IPS-15b (cell line): ENCODE results near the gene CLIP1.
"Not testable (repeated sequence)": the region's sequence is repeated elsewhere in the genome, so short reads cannot be mapped to it uniquely, and the experiment has no call there.

Experiments used
- H3K27me3 ChIP-seq: one replicate; pipeline ENCODE4 v1.6.1; 2013; ENCODE audit warnings: low read length; ENCODE audit not compliant: control insufficient read depth, insufficient read depth
- H3K36me3 ChIP-seq: one replicate; pipeline ENCODE4 v1.6.1; 2013; ENCODE audit warnings: low read length; ENCODE audit not compliant: control insufficient read depth, insufficient read depth
- H3K4me1 ChIP-seq: one replicate; pipeline ENCODE4 v1.6.1; 2013; ENCODE audit warnings: mild to moderate bottlenecking, low read length; ENCODE audit not compliant: control insufficient read depth, insufficient read depth
- H3K4me3 ChIP-seq: one replicate; pipeline ENCODE4 v1.5.1; 2013; ENCODE audit warnings: low read depth, low read length
- H3K9ac ChIP-seq: one replicate; pipeline ENCODE4 v1.6.1; 2013; ENCODE audit warnings: low read depth, mild to moderate bottlenecking, low read length
- H3K9me3 ChIP-seq: one replicate; pipeline ENCODE4 v1.6.1; 2013; ENCODE audit warnings: mild to moderate bottlenecking, low read length; ENCODE audit not compliant: control insufficient read depth, insufficient read depth

CLIP1 gene

GRCh38 chr12:122385171-122386016, 37.1 kb downstream of the CLIP1 start:
- H3K9me3 ChIP-seq = no peaks in the 10 kb centered on the region
- no peaks in the 10 kb centered on the region for H3K36me3 ChIP-seq
- no peak overlapping the region for H3K9ac ChIP-seq
- H3K4me3 ChIP-seq = no peak overlapping the region
- peaks cover 5% of the 10 kb centered on the region for H3K4me1 ChIP-seq
- H3K27me3 ChIP-seq = no peaks in the 10 kb centered on the region

GRCh38 chr12:122382919-122383350, 39.5 kb downstream of the CLIP1 start:
- H3K4me1 ChIP-seq = peaks cover 5% of the 10 kb centered on the region
- H3K4me3 ChIP-seq = no peak overlapping the region
- no peak overlapping the region for H3K9ac ChIP-seq
- H3K9me3 ChIP-seq = no peaks in the 10 kb centered on the region
- H3K36me3 ChIP-seq = no peaks in the 10 kb centered on the region
- H3K27me3 ChIP-seq = no peaks in the 10 kb centered on the region

GRCh38 chr12:122381021-122381420, 41.4 kb downstream of the CLIP1 start:
- Histone ChIP-seq H3K36me3 (no peaks in the 10 kb centered on the region), H3K4me1 (peaks cover 5% of the 10 kb centered on the region), H3K9ac (no peak overlapping the region), H3K9me3 (no peaks in the 10 kb centered on the region), H3K27me3 (no peaks in the 10 kb centered on the region), H3K4me3 (no peak overlapping the region)

GRCh38 chr12:122376751-122377150, 45.7 kb downstream of the CLIP1 start:
- not testable (repeated sequence) for H3K4me1 ChIP-seq, H3K27me3 ChIP-seq, H3K36me3 ChIP-seq, H3K9ac ChIP-seq, H3K4me3 ChIP-seq, H3K9me3 ChIP-seq

GRCh38 chr12:122374707-122375106, 47.8 kb downstream of the CLIP1 start:
- no peaks in the 10 kb centered on the region for H3K36me3 ChIP-seq
- no peaks in the 10 kb centered on the region for H3K9me3 ChIP-seq
- H3K4me1 ChIP-seq = no peaks in the 10 kb centered on the region
- H3K27me3 ChIP-seq = no peaks in the 10 kb centered on the region
- no peak overlapping the region for H3K4me3 ChIP-seq
- H3K9ac ChIP-seq = no peak overlapping the region

DNA sequence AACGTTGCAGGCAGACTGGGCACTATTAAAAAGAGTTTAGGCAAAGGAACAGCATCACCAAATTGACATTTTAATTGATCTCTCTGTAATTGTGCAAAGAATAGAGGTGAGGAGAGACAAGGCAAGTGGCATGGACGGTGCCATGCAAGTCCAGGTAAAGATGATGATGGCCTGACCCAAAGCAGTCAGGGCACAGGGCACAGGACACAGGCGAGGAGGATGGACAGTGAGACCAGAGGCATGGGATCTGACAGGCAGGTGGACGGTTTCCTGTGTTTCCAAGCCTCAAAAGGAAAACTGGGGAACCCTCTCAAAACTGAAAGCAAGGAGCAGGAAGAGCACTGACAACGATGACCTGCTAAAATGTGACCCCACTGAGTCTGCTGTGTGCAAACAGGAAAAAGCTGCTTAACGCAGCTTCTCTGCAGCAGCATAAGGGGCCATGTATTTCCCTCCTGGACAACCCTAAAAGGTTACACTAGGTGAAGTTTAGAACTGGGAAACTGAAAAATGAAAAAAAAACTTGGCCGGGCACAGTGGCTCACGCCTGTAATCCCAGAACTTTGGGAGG, 50.9 kb downstream of the CLIP1 start:
- Histone ChIP-seq H3K9me3 (no peaks in the 10 kb centered on the region), H3K4me3 (no peak overlapping the region), H3K9ac (no peak overlapping the region), H3K27me3 (no peaks in the 10 kb centered on the region), H3K4me1 (peaks cover 5% of the 10 kb centered on the region), H3K36me3 (no peaks in the 10 kb centered on the region)

- Histone ChIP-seq H3K27me3 (no peaks in the 10 kb centered on the region), H3K4me1 (peaks cover 5% of the 10 kb centered on the region), H3K9ac (no peak overlapping the region), H3K36me3 (no peaks in the 10 kb centered on the region), H3K9me3 (no peaks in the 10 kb centered on the region), H3K4me3 (no peak overlapping the region)
Observed at GRCh38 chr12:122368361-122369073, 54.0 kb downstream of the CLIP1 start.

DNA sequence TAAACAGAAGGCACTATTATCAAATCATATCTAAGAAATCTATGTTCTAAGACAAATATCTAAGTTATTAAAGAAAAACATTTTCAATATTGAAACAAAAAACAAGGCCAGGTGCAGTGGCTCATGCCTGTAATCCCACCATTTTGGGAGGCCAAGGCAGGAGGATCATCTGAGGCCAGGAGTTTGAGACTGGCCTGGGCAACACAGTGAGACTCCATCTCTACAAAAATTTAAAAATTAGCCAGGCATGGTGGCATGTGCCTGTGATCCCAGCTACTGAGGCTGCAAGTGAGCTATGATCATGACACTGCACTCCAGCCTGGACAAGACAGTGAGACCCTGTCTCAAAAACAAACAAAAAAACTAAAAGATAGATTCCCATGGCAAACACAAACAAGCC, 54.8 kb downstream of the CLIP1 start:
- not testable (repeated sequence) for H3K9me3 ChIP-seq, H3K36me3 ChIP-seq, H3K4me3 ChIP-seq, H3K4me1 ChIP-seq, H3K27me3 ChIP-seq, H3K9ac ChIP-seq

DNA sequence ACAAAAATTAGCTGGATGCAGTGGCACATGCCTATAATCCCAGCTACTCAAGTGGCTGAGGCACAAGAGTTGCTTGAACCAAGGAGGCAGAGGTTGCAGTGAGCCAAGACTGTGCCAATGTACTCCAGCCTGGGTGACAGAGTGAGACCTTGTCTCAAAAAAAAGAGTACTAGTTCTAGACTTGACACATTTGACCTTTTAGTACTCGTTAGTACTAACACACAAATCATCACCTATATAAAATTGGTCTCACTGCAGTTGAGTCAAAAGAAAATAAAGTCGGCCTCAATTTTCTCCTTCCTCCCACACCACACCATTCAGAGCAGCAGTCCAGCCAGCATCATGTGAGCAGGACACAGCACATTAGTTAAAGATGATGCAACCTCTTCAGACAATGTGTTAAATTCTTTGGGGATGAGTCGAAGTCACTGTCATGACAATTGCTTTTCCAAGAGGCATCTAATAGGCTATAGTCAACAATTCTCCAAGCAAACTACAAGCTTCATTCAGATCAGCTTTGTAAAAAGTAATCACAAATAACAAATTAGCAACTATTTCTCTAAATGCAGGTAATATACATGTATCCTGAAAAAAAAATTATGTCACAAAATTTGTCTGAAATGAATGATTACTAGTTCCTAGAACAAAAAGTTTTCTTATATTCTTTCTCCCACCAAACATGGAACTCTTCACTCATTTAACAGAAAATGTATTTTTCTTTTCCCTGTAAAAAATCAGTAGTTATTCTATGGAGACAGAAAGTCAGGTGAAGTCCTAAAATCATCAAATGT, 55.6 kb downstream of the CLIP1 start:
- no peaks in the 10 kb centered on the region for H3K36me3 ChIP-seq
- H3K9ac ChIP-seq = no peak overlapping the region
- H3K9me3 ChIP-seq = no peaks in the 10 kb centered on the region
- no peak overlapping the region for H3K4me3 ChIP-seq
- no peaks in the 10 kb centered on the region for H3K27me3 ChIP-seq
- H3K4me1 ChIP-seq = peaks cover 5% of the 10 kb centered on the region

DNA sequence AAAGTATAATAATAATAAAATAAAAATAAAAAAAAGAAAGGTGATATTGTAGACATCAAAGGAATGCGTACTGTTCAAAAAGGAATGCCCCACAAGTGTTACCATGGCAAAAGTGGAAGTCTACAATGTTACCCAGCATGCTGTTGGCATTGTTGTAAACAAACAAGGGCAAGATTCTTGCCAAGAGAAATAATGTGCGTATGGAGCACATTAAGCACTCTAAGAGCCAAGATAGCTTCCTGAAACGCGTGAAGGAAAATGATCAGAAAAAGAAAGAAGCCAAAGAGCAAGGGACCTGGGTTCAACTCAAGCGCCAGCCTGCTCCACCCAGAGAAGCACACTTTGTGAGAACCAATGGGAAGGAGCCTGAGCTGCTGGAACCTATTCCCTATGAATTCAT, 57.2 kb downstream of the CLIP1 start:
- H3K9ac ChIP-seq, H3K4me3 ChIP-seq, H3K36me3 ChIP-seq, H3K4me1 ChIP-seq, H3K27me3 ChIP-seq, H3K9me3 ChIP-seq: not testable (repeated sequence)

DNA sequence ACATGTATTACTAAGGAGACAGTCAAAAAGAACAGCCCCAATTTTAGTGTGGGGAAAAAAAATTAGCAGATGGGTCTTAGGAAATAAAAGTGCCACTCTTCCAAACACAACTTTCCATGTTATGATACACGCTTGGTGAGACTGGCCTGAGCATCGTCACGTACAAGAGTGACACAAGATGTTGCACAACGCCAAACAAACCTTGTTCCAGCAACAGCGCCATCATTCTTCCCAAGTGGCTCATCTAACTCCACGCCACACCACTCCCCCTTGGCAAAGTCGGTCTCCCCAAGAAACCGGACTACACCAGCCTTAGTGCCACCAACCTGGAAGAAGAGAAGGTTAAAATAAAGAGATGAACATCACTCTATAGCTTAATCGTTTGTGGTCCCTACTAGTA, 58.7 kb downstream of the CLIP1 start:
- H3K4me1 ChIP-seq = peaks cover 5% of the 10 kb centered on the region
- no peak overlapping the region for H3K4me3 ChIP-seq
- H3K9me3 ChIP-seq = no peaks in the 10 kb centered on the region
- peaks cover 2% of the 10 kb centered on the region for H3K36me3 ChIP-seq
- H3K27me3 ChIP-seq = no peaks in the 10 kb centered on the region
- no peak overlapping the region for H3K9ac ChIP-seq
